SK-N-SH treated with all-trans-retinoic acid at 6 μM for 48 hours (cell line): Measurements from ENCODE around the gene C1orf115.

Experiments used
- ARNTL ChIP-seq: fragments of 450-650 bp; formaldehyde crosslinking; IDR thresholded peaks from 2 replicates; pipeline ENCODE4 v1.5.0; 2020; ENCODE audit warnings: low read depth, mild to moderate bottlenecking, moderate library complexity, borderline replicate concordance
- ISL1 ChIP-seq: fragments of 250-450 bp; sonication (Bioruptor Pico); IDR thresholded peaks from 2 replicates; pipeline ENCODE4 v2.1.2; 2022; ENCODE audit warnings: mild to moderate bottlenecking, moderate library complexity

- TF ChIP-seq ISL1 (CRISPR knock-in tag) (no peak), ARNTL (CRISPR knock-in tag) (no peak)
These were observed 5.3 kb upstream of the C1orf115 start for GRCh38 chr1:220684890-220685289.
